Suprapubic skin (tissue), 4 donors: ENCODE results near the gene SLC2A13. TPM values are rescaled to one million over a fixed set of nuclear protein-coding genes. Genes with fewer than 3 reads are reported as not detected.

ENCODE experiments used
- DNase-seq, 2 donors: peaks; one replicate each; pipeline ENCODE4 v3.0.0-alpha.2; 2019; ENCODE audit warnings: low spot score in 2 of 2
- H3K27ac ChIP-seq: fragments of 200-600 bp; sonication (generic); one replicate; pipeline ENCODE4 v1.5.1; 2019
- H3K27me3 ChIP-seq: fragments of 200-600 bp; sonication (generic); one replicate; pipeline ENCODE4 v1.5.1; 2019
- H3K36me3 ChIP-seq: fragments of 200-600 bp; sonication (generic); one replicate; pipeline ENCODE4 v1.5.1; 2019
- H3K4me1 ChIP-seq: fragments of 200-600 bp; sonication (generic); one replicate; pipeline ENCODE4 v1.5.1; 2019
- H3K4me3 ChIP-seq: fragments of 200-600 bp; sonication (generic); one replicate; pipeline ENCODE4 v1.5.1; 2019; ENCODE audit warnings: mild to moderate bottlenecking
- H3K9me3 ChIP-seq: fragments of 200-600 bp; sonication (generic); one replicate; pipeline ENCODE4 v1.5.1; 2019
- EP300 ChIP-seq: sonication (generic); formaldehyde crosslinking; IDR thresholded peaks from one replicate; pipeline ENCODE4 v1.6.1; 2017; ENCODE audit warnings: antibody characterized with exemption
- POLR2A ChIP-seq, 2 donors: fragments of 450-650 bp; IDR thresholded peaks; one replicate each; pipeline ENCODE4 v1.6.1; 2017; ENCODE audit warnings: antibody characterized with exemption in 2 of 2, mild to moderate bottlenecking in 2 of 2, moderate library complexity in 2 of 2
- POLR2AphosphoS5 ChIP-seq, 3 donors: sonication (generic); formaldehyde crosslinking; IDR thresholded peaks; one replicate each; pipeline ENCODE4 v1.6.1; 2017; ENCODE audit warnings: antibody characterized with exemption in 3 of 3
- WGBS: methylation state at CpG from one replicate; pipeline ENCODE4 v1.1.5; 2018; 5-methylcytosine and 5-hydroxymethylcytosine counted together
- total RNA-seq, 4 donors: library from RNA; depleted of rRNA; stranded (reverse); fragments of >200 nt; gene quantifications; one replicate each; pipeline ENCODE4 v1.1.0, GENCODE V29; 2016
- TF ChIP-seq, protein P1 (sequence below), 2 donors: fragments of 200-600 bp in 1 of 2; fragments of 450-650 bp in 1 of 2; sonication (generic) in 1 of 2; IDR thresholded peaks; one replicate each; pipeline ENCODE4 v1.5.1; 2016 to 2019; ENCODE audit warnings: antibody characterized with exemption in 2 of 2, mild to moderate bottlenecking in 1 of 2, moderate library complexity in 1 of 2

SLC2A13 gene
- total RNA-seq: 10 to 100 TPM; 10.4 to 14.1 (median 13.4) TPM

DNA sequence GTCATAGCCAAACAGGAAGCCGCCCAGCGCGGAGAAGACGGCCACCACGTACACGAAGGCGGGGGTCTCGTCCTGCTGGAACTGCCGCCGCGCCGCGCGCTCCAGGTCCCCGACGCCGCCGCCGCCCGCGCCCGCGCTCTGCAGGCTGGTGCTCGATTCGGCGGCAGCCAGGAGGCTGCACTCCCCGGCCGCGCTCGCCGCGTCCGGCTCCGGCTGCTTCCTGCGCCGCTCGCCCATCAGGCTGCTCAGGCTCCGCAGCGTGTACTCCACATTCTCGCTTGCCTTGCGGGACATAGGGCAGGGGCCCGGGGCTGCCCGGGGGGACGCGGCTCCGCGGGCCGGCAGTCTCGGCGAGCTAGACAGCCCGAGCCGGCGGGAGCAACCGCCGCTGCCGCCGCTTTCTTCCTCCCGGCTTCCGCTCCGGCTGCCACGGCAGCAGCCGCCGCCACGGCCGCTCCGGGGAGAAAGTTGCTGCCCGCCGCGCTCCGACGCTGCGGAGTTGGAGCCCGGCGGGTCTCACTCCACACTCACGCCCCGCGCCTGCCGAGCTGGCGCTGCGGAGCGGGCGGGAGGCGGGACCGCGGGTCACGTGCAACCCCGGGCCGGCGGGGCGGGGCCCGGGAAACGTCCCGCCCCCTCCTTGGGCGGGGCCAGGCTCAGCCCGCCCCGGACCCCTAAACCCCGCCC is at the start of gene SLC2A13:
Gene SLC2A13 (minus strand): TSS at position 567 of the 687 bp plus-strand sequence. CDS start 273 bp downstream, at position 294.
- TF ChIP-seq POLR2A (IDR thresholded peaks at IDR 0.05): peak in 1 of 2 donors; percentile 35
- TF ChIP-seq, protein P1, sequence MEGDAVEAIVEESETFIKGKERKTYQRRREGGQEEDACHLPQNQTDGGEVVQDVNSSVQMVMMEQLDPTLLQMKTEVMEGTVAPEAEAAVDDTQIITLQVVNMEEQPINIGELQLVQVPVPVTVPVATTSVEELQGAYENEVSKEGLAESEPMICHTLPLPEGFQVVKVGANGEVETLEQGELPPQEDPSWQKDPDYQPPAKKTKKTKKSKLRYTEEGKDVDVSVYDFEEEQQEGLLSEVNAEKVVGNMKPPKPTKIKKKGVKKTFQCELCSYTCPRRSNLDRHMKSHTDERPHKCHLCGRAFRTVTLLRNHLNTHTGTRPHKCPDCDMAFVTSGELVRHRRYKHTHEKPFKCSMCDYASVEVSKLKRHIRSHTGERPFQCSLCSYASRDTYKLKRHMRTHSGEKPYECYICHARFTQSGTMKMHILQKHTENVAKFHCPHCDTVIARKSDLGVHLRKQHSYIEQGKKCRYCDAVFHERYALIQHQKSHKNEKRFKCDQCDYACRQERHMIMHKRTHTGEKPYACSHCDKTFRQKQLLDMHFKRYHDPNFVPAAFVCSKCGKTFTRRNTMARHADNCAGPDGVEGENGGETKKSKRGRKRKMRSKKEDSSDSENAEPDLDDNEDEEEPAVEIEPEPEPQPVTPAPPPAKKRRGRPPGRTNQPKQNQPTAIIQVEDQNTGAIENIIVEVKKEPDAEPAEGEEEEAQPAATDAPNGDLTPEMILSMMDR (IDR thresholded peaks at IDR 0.05): no peak
- TF ChIP-seq EP300: no peak
- no peak for TF ChIP-seq POLR2AphosphoS5 (IDR thresholded peaks at IDR 0.05)
- Histone ChIP-seq H3K9me3 (no peaks in the 10 kb centered on the region), H3K4me1 (peaks cover 24% of the 10 kb centered on the region), H3K27me3 (peaks cover 3% of the 10 kb centered on the region), H3K4me3 (peak within 1 kb of the TSS; percentile 75), H3K27ac (peak within 1 kb of the TSS; percentile 86), H3K36me3 (no peaks in the 10 kb centered on the region)
- peak; percentile 76 to 87 for DNase-seq
- 0% methylated on average over 9 of the region's 97 CpGs for WGBS

DNA sequence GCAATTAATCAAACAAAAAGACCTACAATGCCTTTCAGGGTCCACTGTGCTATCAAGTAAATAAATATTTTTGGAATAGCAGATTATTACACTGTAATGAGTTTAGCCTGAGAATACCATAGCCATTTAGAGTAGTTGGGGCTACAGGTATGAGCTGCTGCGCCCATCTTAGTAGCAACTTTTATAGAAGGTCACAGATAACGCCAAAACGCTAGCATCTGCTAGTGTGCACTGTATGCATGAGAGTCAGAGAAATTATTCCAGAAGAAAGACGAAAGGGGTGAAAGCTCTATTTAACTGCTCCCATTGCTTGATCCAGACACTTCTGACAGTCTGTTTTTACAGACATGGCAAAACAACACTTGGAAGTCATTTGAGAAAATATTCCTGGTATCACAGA is 48.5 kb upstream of the SLC2A13 start:
- TF ChIP-seq POLR2AphosphoS5 (IDR thresholded peaks at IDR 0.05) (no peak), POLR2A (IDR thresholded peaks at IDR 0.05) (no peak), EP300 (no peak)
- TF ChIP-seq, protein P1 (IDR thresholded peaks at IDR 0.05): no peak
- 92% methylated on average over 4 of the region's 4 CpGs for WGBS
- Histone ChIP-seq H3K4me1 (peaks cover 22% of the 10 kb centered on the region), H3K27ac (no peak overlapping the region), H3K4me3 (no peak overlapping the region), H3K36me3 (no peaks in the 10 kb centered on the region), H3K27me3 (no peaks in the 10 kb centered on the region), H3K9me3 (no peaks in the 10 kb centered on the region)
- no peak for DNase-seq

DNA sequence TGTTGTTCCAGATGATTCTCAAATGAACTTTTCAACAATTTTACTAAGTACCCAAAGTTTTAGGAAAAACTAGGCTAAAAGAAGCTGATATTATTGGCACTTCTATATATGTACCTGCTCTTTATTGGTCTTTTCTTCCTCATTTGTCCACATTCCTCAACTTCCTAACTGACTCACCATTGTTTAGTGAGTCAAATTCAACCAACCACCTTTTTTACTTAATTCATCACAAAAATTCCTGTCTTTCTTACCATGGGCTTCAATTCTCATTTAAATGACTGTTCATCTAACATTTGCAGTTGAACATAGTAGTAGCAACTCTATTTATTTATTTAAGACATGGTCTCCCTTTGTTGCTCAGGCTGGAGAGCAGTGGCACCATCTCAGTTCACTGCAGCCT is 47.6 kb upstream of the SLC2A13 start:
- Histone ChIP-seq H3K9me3 (no peaks in the 10 kb centered on the region), H3K27me3 (no peaks in the 10 kb centered on the region), H3K36me3 (no peaks in the 10 kb centered on the region), H3K4me1 (peaks cover 13% of the 10 kb centered on the region), H3K4me3 (no peak overlapping the region), H3K27ac (no peak overlapping the region)
- TF ChIP-seq POLR2AphosphoS5 (IDR thresholded peaks at IDR 0.05): no peak
- no peak for TF ChIP-seq POLR2A (IDR thresholded peaks at IDR 0.05)
- TF ChIP-seq EP300: no peak
- TF ChIP-seq, protein P1 (IDR thresholded peaks at IDR 0.05): no peak
- DNase-seq: no peak

DNA sequence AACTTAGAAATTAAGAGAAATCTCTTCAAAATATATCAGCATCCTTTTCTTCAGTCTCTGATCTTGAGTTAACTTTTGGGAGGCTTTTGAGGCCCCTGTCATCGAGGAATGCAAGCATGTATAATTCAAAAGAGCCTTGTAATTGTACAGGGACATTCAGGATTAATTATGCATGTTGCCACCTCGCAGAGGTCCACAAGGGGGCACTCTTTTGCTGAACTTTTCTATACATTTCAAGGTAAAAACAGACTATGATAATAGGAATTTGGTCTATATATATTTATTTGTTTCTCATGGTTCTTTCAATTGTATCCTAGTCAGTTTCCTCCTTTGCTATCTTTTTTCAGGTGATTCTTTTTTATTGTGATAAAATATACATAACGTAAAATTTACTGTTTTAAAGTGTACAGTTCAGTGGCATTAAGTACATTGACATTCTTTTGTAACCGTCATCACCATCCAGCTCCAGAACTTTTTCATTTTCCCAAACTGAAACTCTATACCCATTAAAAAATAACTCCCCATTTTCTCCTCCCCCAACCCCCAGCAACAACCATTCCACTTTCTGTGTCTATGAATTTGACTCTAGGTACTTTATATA is 47.0 kb upstream of the SLC2A13 start:
- H3K27ac ChIP-seq: no peak overlapping the region
- no peaks in the 10 kb centered on the region for H3K36me3 ChIP-seq
- peaks cover 7% of the 10 kb centered on the region for H3K4me1 ChIP-seq
- H3K27me3 ChIP-seq: no peaks in the 10 kb centered on the region
- no peaks in the 10 kb centered on the region for H3K9me3 ChIP-seq
- TF ChIP-seq, protein P1 (IDR thresholded peaks at IDR 0.05): peak; percentile 53 to 74
- TF ChIP-seq POLR2AphosphoS5 (IDR thresholded peaks at IDR 0.05) (no peak), EP300 (no peak)
- H3K4me3 ChIP-seq: no peak overlapping the region
- 40% methylated on average over 4 of the region's 4 CpGs for WGBS
- DNase-seq: no peak

DNA sequence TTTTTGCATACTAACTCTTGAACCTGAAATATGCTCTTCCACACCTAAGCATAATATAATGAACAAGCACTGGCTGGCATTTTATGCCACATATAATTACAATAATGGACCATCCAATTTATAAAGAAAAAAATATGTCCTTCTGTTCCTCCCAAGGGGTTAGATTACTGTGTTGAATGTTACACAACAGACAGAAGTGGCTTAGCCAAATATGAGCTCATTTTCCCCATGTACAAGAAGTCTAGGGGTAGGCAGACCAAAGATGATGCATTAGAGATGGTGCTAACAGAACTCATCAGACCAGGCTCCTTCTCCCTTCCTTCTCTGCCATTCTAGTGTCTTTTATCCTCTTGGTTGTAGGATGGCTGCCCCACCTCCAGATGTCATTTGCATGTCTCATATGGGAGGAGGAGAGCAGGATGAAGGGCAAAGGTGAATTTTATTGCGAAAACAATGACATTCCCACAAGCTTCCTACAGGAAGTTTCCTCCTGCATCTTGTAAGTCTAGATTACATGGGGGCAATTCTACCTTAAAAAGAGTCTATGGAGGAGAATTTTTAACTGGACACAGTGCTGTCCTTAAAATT is 43.9 kb upstream of the SLC2A13 start:
- H3K9me3 ChIP-seq: no peaks in the 10 kb centered on the region
- H3K36me3 ChIP-seq: no peaks in the 10 kb centered on the region
- WGBS: 71% methylated on average over 1 of the region's 1 CpG
- TF ChIP-seq, protein P1 (IDR thresholded peaks at IDR 0.05): no peak
- TF ChIP-seq EP300: no peak
- no peaks in the 10 kb centered on the region for H3K4me1 ChIP-seq
- H3K4me3 ChIP-seq: no peak overlapping the region
- no peaks in the 10 kb centered on the region for H3K27me3 ChIP-seq
- H3K27ac ChIP-seq: no peak overlapping the region
- DNase-seq: no peak
